ENCODE data around the gene SHC1.

DNA sequence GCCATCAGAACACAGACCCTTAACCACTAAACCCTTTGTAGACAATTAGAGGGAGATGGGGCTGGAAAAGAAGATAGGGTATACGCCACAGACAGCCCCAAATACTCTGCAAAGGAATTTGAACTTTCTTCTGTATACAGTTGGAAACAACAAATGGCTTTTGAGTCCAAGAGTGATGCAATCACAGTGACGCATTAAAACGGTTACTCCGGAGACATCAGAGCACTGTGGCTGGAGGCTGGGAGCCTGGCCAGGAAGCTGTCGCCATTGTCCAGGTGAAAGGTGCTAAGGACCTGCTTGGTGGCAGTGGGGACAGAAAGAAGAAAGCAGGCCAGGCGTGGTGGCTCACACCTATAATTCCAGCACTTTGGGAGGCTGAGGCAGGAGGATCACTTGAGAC lies 16.8 kb upstream of the SHC1 start:
- no peak for TF ChIP-seq CTCF (IDR thresholded peaks at IDR 0.05)
- no peak for TF ChIP-seq POLR2A (IDR thresholded peaks at IDR 0.05)

All from thyroid gland (tissue), 4 donors.